ENCODE measurements around the gene CBX7. TPM values are rescaled to one million over a fixed set of nuclear protein-coding genes. Genes with fewer than 3 reads are reported as not detected.

Gene CBX7
- total and polyA plus RNA-seq, 2 experiments from 2014 or later: 2.6 to 11.5 TPM

DNA sequence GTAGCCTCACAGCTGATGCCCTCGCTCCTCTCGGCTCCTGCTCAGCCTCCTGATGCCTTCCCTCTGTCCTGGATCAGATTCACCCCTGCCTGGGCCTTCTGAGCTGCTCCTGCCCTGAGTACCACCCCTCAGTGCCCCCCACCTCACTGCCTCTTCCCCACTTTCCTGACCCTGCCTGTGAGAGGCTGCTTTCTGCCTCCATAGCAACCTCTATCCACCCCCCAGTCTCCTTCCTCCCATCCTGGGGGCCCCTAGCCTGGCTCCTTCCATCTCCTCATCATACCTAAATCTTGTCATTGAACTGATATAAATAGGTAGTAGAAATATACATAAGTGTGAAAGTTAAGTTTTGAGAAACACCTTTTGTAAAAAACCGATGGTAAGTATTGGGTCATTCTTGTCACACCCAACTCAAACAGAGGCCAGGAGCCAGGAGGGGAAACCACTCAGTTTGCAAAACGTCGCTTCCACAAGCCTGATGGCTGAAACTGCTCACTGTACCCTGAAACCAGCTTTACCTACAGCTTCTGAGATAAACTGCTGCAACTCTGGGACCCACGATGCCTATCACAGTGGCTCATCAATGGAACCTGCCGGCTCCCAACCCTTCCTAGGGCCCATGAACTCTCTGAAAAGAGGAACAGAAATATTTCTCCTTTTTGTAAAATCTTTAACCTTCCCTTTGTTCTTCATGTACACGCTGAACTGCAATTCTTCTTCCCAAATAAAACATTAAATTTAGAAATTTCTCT is 60.2 kb downstream of the CBX7 start (continued):
- TF ChIP-seq, protein P1, sequence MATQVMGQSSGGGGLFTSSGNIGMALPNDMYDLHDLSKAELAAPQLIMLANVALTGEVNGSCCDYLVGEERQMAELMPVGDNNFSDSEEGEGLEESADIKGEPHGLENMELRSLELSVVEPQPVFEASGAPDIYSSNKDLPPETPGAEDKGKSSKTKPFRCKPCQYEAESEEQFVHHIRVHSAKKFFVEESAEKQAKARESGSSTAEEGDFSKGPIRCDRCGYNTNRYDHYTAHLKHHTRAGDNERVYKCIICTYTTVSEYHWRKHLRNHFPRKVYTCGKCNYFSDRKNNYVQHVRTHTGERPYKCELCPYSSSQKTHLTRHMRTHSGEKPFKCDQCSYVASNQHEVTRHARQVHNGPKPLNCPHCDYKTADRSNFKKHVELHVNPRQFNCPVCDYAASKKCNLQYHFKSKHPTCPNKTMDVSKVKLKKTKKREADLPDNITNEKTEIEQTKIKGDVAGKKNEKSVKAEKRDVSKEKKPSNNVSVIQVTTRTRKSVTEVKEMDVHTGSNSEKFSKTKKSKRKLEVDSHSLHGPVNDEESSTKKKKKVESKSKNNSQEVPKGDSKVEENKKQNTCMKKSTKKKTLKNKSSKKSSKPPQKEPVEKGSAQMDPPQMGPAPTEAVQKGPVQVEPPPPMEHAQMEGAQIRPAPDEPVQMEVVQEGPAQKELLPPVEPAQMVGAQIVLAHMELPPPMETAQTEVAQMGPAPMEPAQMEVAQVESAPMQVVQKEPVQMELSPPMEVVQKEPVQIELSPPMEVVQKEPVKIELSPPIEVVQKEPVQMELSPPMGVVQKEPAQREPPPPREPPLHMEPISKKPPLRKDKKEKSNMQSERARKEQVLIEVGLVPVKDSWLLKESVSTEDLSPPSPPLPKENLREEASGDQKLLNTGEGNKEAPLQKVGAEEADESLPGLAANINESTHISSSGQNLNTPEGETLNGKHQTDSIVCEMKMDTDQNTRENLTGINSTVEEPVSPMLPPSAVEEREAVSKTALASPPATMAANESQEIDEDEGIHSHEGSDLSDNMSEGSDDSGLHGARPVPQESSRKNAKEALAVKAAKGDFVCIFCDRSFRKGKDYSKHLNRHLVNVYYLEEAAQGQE (IDR thresholded peaks at IDR 0.05; ENCODE audit: unreplicated experiment): no peak
- TF ChIP-seq POLR2AphosphoS5 (IDR thresholded peaks at IDR 0.05; ENCODE audit: low read depth): no peak
- TF ChIP-seq NANOG (IDR thresholded peaks at IDR 0.05; ENCODE audit: borderline replicate concordance): no peak

DNA sequence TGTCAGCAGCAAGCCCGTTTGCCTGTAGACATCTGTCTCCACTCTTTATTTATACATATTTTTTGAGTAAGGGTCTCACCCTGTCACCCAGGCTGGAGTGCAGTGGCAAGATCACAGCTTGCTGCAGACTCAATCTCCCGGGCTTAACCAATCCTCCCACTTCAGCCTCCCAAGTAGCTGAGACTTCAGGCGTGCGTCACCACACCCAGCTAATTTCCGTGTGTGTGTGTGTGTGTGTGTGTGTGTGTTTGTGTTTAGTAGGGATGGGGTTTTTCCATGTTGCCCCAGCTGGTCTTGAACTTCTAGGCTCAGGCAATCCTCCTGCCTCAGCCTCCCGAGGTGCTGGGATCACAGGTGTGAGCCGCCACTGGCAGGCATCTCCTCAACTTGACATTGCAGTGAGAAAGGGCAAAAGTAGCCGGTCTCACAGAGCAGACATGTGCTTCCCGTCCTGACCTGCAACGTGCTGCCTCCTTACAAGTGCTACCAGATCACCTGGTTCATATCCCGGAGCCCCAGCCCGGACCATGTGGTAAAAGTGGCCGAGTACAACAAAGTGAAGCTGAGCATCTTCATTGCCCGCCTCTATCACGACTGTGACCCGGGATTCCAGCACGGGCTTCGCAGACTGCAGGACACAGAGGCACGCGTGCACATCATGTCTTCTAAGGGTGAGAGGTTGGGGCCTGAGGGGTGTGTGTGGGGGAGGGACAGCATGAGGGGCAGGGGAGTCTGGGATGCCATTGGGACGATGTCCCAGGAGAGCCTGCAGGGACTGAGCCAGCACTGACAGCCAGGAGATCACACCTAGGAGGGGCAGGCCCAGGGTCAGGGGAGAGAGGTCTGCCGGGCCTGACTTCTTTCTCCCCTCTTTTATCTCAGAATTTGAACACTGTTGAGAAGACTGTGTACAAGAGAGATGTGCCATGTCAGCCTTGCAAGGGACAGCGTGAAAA is 61.1 kb downstream of the CBX7 start:
- Histone ChIP-seq H3K79me2 (replicated peaks; ENCODE audit: insufficient read depth) (no peaks in the 10 kb centered on the region), H3K27ac (ENCODE audit: low read depth) (no peak overlapping the region), H3K27me3 (ENCODE audit: insufficient read depth) (no peaks in the 10 kb centered on the region), H3K4me1 (ENCODE audit: insufficient read depth) (peaks cover 5% of the 10 kb centered on the region; the same call in 1 of the 2 replicates), H3K9me2 (ENCODE audit: insufficient read depth) (no peaks in the 10 kb centered on the region), H4K20me1 (replicated peaks; ENCODE audit: insufficient read depth) (no peaks in the 10 kb centered on the region), H3K4me3 (no peak overlapping the region), H2AFZ (no peak overlapping the region), H3F3A (replicated peaks; ENCODE audit: low read depth) (no peaks in the 10 kb centered on the region), H3K36me3 (ENCODE audit: insufficient read depth) (no peaks in the 10 kb centered on the region), H3K4me2 (no peak overlapping the region)
- H3K4me3 Mint-ChIP-seq: no peak overlapping the region
- no peaks in the 10 kb centered on the region for H3K36me3 Mint-ChIP-seq (ENCODE audit: low read depth)
- DNase-seq (ENCODE audit: low spot score) (no peak), ATAC-seq (no peak)
- no peaks in the 10 kb centered on the region for H3K9me3 Mint-ChIP-seq
- H3K27ac Mint-ChIP-seq: no peak overlapping the region
- peaks cover 17% of the 10 kb centered on the region for H3K27me3 Mint-ChIP-seq (ENCODE audit: insufficient read depth, low read depth, poor library complexity)
- H3K4me1 Mint-ChIP-seq: peaks cover 18% of the 10 kb centered on the region
- TF ChIP-seq EZH2phosphoT487 (IDR thresholded peaks at IDR 0.05; ENCODE audit: unreplicated experiment) (no peak), CREB1 (CRISPR knock-in tag; IDR thresholded peaks at IDR 0.05; ENCODE audit: low read depth) (no peak), JUNB (IDR thresholded peaks at IDR 0.05; ENCODE audit: unreplicated experiment) (no peak), STAT1 (IDR thresholded peaks at IDR 0.05; ENCODE audit: unreplicated experiment) (no peak), EZH2 (IDR thresholded peaks at IDR 0.05; ENCODE audit: low read depth, unreplicated experiment) (no peak), ZNF114 (CRISPR knock-in tag; IDR thresholded peaks at IDR 0.05) (no peak), POLR2AphosphoS5 (IDR thresholded peaks at IDR 0.05; ENCODE audit: low read depth) (no peak), ZNF331 (CRISPR knock-in tag; IDR thresholded peaks at IDR 0.05; ENCODE audit: low read depth) (no peak), NANOG (IDR thresholded peaks at IDR 0.05; ENCODE audit: borderline replicate concordance) (no peak)
- TF ChIP-seq, protein P2, sequence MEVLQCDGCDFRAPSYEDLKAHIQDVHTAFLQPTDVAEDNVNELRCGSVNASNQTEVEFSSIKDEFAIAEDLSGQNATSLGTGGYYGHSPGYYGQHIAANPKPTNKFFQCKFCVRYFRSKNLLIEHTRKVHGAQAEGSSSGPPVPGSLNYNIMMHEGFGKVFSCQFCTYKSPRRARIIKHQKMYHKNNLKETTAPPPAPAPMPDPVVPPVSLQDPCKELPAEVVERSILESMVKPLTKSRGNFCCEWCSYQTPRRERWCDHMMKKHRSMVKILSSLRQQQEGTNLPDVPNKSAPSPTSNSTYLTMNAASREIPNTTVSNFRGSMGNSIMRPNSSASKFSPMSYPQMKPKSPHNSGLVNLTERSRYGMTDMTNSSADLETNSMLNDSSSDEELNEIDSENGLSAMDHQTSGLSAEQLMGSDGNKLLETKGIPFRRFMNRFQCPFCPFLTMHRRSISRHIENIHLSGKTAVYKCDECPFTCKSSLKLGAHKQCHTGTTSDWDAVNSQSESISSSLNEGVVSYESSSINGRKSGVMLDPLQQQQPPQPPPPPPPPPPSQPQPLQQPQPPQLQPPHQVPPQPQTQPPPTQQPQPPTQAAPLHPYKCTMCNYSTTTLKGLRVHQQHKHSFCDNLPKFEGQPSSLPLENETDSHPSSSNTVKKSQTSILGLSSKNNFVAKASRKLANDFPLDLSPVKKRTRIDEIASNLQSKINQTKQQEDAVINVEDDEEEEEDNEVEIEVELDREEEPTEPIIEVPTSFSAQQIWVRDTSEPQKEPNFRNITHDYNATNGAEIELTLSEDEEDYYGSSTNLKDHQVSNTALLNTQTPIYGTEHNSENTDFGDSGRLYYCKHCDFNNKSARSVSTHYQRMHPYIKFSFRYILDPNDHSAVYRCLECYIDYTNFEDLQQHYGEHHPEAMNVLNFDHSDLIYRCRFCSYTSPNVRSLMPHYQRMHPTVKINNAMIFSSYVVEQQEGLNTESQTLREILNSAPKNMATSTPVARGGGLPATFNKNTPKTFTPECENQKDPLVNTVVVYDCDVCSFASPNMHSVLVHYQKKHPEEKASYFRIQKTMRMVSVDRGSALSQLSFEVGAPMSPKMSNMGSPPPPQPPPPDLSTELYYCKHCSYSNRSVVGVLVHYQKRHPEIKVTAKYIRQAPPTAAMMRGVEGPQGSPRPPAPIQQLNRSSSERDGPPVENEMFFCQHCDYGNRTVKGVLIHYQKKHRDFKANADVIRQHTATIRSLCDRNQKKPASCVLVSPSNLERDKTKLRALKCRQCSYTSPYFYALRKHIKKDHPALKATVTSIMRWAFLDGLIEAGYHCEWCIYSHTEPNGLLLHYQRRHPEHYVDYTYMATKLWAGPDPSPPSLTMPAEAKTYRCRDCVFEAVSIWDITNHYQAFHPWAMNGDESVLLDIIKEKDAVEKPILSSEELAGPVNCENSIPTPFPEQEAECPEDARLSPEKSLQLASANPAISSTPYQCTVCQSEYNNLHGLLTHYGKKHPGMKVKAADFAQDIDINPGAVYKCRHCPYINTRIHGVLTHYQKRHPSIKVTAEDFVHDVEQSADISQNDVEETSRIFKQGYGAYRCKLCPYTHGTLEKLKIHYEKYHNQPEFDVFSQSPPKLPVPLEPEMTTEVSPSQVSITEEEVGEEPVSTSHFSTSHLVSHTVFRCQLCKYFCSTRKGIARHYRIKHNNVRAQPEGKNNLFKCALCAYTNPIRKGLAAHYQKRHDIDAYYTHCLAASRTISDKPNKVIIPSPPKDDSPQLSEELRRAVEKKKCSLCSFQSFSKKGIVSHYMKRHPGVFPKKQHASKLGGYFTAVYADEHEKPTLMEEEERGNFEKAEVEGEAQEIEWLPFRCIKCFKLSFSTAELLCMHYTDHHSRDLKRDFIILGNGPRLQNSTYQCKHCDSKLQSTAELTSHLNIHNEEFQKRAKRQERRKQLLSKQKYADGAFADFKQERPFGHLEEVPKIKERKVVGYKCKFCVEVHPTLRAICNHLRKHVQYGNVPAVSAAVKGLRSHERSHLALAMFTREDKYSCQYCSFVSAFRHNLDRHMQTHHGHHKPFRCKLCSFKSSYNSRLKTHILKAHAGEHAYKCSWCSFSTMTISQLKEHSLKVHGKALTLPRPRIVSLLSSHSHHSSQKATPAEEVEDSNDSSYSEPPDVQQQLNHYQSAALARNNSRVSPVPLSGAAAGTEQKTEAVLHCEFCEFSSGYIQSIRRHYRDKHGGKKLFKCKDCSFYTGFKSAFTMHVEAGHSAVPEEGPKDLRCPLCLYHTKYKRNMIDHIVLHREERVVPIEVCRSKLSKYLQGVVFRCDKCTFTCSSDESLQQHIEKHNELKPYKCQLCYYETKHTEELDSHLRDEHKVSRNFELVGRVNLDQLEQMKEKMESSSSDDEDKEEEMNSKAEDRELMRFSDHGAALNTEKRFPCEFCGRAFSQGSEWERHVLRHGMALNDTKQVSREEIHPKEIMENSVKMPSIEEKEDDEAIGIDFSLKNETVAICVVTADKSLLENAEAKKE (CRISPR knock-in tag; IDR thresholded peaks at IDR 0.05): no peak
- TF ChIP-seq, protein P3, sequence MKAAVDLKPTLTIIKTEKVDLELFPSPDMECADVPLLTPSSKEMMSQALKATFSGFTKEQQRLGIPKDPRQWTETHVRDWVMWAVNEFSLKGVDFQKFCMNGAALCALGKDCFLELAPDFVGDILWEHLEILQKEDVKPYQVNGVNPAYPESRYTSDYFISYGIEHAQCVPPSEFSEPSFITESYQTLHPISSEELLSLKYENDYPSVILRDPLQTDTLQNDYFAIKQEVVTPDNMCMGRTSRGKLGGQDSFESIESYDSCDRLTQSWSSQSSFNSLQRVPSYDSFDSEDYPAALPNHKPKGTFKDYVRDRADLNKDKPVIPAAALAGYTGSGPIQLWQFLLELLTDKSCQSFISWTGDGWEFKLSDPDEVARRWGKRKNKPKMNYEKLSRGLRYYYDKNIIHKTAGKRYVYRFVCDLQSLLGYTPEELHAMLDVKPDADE (IDR thresholded peaks at IDR 0.05): no peak

Data from GM23338 (cell line).